GM12873 (cell line): ENCODE results near the gene GPBP1.

Experiments
- TF ChIP-seq, protein P1 (sequence below): IDR thresholded peaks from 2 replicates; pipeline ENCODE4 v1.5.1; 2012; ENCODE audit warnings: low read depth, mild to moderate bottlenecking, moderate library complexity, low read length, control low read depth; ENCODE audit not compliant: insufficient read depth; ENCODE audit errors: missing control alignments

GPBP1 gene

DNA sequence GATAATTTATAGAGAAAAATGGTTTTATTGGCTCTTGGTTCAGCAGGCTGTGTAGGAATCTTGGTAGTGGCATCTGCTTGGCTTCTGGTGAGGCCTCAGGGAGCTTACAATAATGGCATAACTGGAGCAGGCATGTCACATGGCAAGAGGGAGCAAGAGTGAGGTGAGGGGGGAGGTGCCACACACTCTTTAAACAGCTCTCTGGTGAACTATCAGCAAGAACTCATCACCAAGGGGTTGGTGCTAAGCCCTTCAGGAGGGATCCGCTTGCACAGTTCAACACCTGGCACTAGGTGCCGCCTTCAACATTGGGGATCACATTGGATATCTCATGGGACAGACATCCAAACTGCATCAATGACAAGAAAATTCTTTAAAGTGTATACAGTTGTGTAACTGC lies 10.5 kb downstream of the GPBP1 start:
- TF ChIP-seq, protein P1, sequence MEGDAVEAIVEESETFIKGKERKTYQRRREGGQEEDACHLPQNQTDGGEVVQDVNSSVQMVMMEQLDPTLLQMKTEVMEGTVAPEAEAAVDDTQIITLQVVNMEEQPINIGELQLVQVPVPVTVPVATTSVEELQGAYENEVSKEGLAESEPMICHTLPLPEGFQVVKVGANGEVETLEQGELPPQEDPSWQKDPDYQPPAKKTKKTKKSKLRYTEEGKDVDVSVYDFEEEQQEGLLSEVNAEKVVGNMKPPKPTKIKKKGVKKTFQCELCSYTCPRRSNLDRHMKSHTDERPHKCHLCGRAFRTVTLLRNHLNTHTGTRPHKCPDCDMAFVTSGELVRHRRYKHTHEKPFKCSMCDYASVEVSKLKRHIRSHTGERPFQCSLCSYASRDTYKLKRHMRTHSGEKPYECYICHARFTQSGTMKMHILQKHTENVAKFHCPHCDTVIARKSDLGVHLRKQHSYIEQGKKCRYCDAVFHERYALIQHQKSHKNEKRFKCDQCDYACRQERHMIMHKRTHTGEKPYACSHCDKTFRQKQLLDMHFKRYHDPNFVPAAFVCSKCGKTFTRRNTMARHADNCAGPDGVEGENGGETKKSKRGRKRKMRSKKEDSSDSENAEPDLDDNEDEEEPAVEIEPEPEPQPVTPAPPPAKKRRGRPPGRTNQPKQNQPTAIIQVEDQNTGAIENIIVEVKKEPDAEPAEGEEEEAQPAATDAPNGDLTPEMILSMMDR, result no peak

DNA sequence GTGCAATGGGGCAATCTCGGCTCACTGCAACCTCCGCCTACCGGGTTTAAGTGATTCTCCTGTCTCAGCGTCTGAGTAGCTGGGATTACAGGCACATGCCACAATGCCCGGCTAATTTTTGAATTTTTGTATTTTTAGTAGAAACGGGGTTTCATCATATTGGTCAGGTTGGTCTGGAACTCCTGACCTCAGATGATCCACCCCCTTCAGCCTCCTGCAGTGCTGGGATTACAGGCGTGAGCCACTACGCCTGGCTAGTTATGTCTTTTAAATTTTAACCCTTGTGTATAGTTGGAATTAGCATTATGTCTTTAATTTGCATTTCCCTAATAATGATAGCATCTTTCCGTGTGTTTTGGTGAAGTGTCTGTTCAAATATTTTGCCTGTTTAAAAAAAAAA lies 11.5 kb downstream of the GPBP1 start:
- TF ChIP-seq, protein P1, result no peak

DNA sequence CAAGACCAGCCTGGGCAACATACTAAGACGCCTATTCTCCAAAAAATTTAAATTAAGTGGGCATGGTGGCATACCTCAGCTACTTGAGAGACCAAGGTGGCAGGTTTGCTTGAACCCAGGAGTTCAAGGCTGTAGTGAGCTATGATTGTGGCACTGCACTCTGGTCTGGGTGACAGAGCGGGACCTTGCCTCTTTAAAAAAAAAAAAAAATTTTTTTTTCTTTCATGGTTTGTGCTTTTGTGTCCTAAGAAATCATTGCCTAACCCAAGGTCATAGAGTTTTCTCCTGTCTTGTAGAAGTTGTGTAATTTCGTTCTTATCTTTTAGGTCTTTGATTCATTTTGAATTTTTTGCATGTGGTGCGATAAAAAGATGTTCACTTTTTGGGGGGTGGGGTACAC lies 12.3 kb downstream of the GPBP1 start:
- TF ChIP-seq, protein P1, result no peak

DNA sequence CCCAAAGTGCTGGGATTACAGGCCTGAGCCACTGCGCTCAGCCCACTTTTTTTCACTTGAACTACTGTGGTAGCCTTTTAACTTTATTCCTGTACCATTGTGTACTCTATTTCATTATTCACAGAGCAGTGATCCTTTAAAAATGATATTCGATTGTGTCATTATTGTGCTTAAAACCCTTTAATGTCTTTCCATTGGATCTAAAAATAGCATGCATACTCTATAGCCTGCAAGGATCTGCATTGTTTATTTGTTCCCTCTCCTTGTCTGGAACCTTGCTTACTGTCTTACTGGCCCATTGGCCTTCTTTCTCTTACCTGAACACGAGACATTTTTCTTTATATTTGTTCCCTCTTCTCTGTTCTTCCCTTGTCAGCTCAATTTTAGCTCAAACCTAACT lies 15.7 kb downstream of the GPBP1 start:
- TF ChIP-seq, protein P1, result no peak

DNA sequence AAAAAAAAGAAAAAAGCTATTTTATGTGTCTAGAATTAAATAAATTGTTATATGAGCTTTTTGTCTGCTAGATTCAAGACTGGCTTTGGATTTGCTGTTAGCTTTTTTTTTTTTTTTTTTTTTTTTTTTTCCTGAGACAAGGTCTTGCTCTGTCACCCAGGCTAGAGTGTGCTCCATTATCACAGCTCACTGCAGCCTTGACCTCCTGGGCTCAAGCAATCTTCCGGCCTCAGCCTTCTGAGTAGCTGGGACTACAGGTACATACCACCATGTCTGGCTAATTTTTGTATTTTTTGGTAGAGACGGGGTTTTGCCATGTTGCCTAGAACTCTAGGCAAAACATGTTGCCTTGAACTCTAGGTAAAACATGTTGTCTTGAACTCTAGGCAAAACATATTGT lies 16.7 kb downstream of the GPBP1 start:
- TF ChIP-seq, protein P1, result no peak

DNA sequence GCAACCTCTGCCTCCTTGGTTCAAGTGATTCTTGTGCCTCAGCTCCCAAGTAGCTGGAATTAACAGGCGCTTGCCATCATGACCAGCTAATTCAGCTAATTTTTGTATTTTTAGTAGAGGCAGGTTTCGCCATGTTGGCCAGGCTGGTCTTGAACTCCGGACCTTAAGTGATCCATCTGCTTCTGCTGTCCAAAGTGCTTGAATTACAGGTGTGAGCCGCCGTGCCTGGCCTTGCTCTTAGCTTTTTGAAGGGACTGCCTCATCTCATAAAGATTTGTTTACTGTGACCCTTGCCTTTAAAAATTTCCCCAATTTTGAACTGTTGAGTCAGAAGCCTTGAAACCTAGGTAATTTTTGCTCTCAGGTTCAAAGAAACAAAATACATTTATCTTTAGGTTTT lies 17.3 kb downstream of the GPBP1 start:
- TF ChIP-seq, protein P1, result no peak

DNA sequence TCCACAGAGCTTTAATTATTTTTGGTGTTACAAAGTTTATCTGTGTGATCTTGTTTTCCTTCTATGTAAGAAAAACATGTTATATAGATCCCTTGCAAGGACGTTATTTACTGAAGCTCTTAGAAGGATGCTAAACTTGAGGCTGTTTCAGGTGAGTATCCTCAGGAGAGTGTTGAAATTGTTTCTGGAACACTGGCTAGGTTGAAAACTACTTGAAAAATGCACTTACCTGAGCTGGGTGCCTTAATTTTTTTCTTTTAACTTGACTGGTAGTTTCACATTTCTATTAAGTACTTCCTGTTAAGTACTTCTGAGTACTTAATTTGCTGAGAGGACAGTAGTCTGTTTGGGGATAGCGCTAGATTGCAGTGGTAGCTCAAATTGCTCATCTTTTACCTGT lies 18.1 kb downstream of the GPBP1 start:
- TF ChIP-seq, protein P1, result no peak

DNA sequence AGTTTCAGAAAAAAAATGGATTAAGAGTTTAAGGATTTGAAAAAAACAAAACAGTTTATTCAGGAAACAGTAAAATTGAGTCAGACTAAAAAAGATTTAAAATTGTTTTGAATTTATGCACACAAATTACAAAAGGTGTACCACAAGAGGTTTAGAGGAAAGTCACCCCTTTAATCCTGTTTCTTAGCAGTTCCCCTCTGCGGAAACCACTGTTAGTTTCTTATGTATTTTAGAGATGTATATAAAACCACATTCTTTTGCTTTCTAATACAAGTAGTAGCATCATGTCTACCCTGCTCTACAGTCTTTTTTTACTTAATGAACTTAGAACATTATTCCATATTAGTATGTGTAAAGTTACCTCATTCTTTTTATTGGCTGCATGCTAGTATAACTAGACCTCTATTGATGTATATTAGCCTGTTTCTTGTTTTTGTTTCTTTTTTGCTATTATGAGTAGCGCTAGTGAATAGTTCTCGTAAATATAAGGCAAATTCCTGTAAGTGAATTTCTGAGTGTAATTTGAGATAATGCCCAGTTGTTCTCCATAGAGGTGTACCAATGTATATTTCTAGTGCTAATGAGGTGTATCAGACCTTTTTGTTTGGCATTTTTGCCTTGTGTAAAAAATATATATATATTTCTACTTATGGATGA lies 20.0 kb downstream of the GPBP1 start:
- TF ChIP-seq, protein P1, result no peak
